Testis (tissue), 3 donors: ENCODE data around the gene COBL. TPM values are rescaled to one million over a fixed set of nuclear protein-coding genes. Genes with fewer than 3 reads are reported as not detected.

ENCODE experiments used
- DNase-seq: peaks from one replicate; pipeline ENCODE4 v3.0.0-alpha.2; 2019
- H3K27ac ChIP-seq, 2 donors: fragments of 200-600 bp; sonication (generic); one replicate each; pipeline ENCODE4 v1.5.1; 2019
- H3K27me3 ChIP-seq: fragments of 200-600 bp; sonication (generic); one replicate; pipeline ENCODE4 v1.5.1; 2019
- H3K36me3 ChIP-seq: fragments of 200-600 bp; sonication (generic); one replicate; pipeline ENCODE4 v1.5.1; 2017; ENCODE audit warnings: low read depth; ENCODE audit errors: missing control alignments
- H3K4me1 ChIP-seq: fragments of 200-600 bp; sonication (generic); one replicate; pipeline ENCODE4 v1.5.1; 2019
- H3K4me3 ChIP-seq, 2 donors: fragments of 200-600 bp; sonication (generic); one replicate each; pipeline ENCODE4 v1.5.1; 2017 to 2019
- H3K9me3 ChIP-seq: fragments of 200-600 bp; sonication (generic); one replicate; pipeline ENCODE4 v1.5.1; 2017
- CTCF ChIP-seq, 3 experiments: fragments of 450-650 bp in 2 of 3; fragments of 200-600 bp in 1 of 3; sonication (generic) in 1 of 3; IDR thresholded peaks; one replicate each; pipeline ENCODE4 v1.5.1; 2016 to 2019; ENCODE audit warnings: antibody characterized with exemption in 3 of 3, mild to moderate bottlenecking in 2 of 3, moderate library complexity in 1 of 3
- POLR2A ChIP-seq: fragments of 450-650 bp; IDR thresholded peaks from one replicate; pipeline ENCODE4 v1.6.1; 2017; ENCODE audit warnings: antibody characterized with exemption, mild to moderate bottlenecking, moderate library complexity
- WGBS, 2 donors: methylation state at CpG; one replicate each; pipeline ENCODE4 v1.1.5; 2018; 5-methylcytosine and 5-hydroxymethylcytosine counted together
- intact Hi-C: fragments of 100-400 bp; cut with DNase I; formaldehyde crosslinking; loops from one replicate; pipeline ENCODE4 v1.15.1; 2023; ENCODE audit warnings: low total_unique reads
- polyA plus RNA-seq: library from polyadenylated mRNA; stranded (reverse); fragments of 350-450 nt; fragmentation: Illumina TruSeq; extraction: RNeasy Lipid Tissue Mini Kit (QIAGEN cat#74804); gene quantifications from one replicate; pipeline ENCODE4 v1.2.3, GENCODE V29; 2014; ENCODE audit warnings: low read depth, low replicate concordance; ENCODE audit not compliant: insufficient read depth
- total RNA-seq, 2 donors: library from RNA; depleted of rRNA; stranded (reverse); fragments of >200 nt; gene quantifications; one replicate each; pipeline ENCODE4 v1.2.3, GENCODE V29; 2016

The COBL gene
- total and polyA plus RNA-seq, 3 donors from 2014 or later = 9.2 to 14.8 (median 12.3) TPM

GRCh38 chr7:51015581-51015980 is 301.0 kb downstream of the COBL start:
- Histone ChIP-seq H3K27me3 (no peaks in the 10 kb centered on the region), H3K9me3 (no peaks in the 10 kb centered on the region), H3K4me3 (no peak overlapping the region), H3K4me1 (no peaks in the 10 kb centered on the region), H3K36me3 (no peaks in the 10 kb centered on the region), H3K27ac (no peak overlapping the region)
- intact Hi-C loops = no loop called here
- DNase-seq = no peak
- TF ChIP-seq CTCF (IDR thresholded peaks at IDR 0.05) = no peak
- TF ChIP-seq POLR2A = no peak
- 91 to 92% methylated on average over 11 of the region's 11 CpGs for WGBS, 2 donors

- 81% methylated on average over 13 to 15 of the region's 16 CpGs for WGBS, 2 donors
- no peak overlapping the region for H3K4me3 ChIP-seq
- intact Hi-C loops = no loop called here
- no peaks in the 10 kb centered on the region for H3K27me3 ChIP-seq
- no peak for DNase-seq
- no peak overlapping the region for H3K27ac ChIP-seq
- no peaks in the 10 kb centered on the region for H3K9me3 ChIP-seq
- H3K36me3 ChIP-seq = no peaks in the 10 kb centered on the region
- TF ChIP-seq POLR2A (no peak), CTCF (IDR thresholded peaks at IDR 0.05) (no peak)
- H3K4me1 ChIP-seq = no peaks in the 10 kb centered on the region
Observed at GRCh38 chr7:51014811-51015210, 301.8 kb downstream of the COBL start.

GRCh38 chr7:51013861-51014511 is 302.6 kb downstream of the COBL start:
- 78 to 81% methylated on average over 21 of the region's 21 CpGs for WGBS, 2 donors
- DNase-seq = no peak
- no peak overlapping the region for H3K27ac ChIP-seq
- H3K4me1 ChIP-seq = no peaks in the 10 kb centered on the region
- no peak for TF ChIP-seq CTCF (IDR thresholded peaks at IDR 0.05)
- TF ChIP-seq POLR2A = no peak
- intact Hi-C loops = no loop called here
- no peaks in the 10 kb centered on the region for H3K27me3 ChIP-seq
- H3K4me3 ChIP-seq = no peak overlapping the region
- no peaks in the 10 kb centered on the region for H3K9me3 ChIP-seq
- H3K36me3 ChIP-seq = no peaks in the 10 kb centered on the region

GRCh38 chr7:51013218-51013786 is 303.3 kb downstream of the COBL start:
- peak; percentile 32 for DNase-seq
- WGBS, 2 donors = 65 to 68% methylated on average over 17 of the region's 17 CpGs
- no peaks in the 10 kb centered on the region for H3K4me1 ChIP-seq
- no peak overlapping the region for H3K4me3 ChIP-seq
- H3K9me3 ChIP-seq = no peaks in the 10 kb centered on the region
- no peak for TF ChIP-seq POLR2A
- TF ChIP-seq CTCF (IDR thresholded peaks at IDR 0.05) = no peak
- H3K27ac ChIP-seq = no peak overlapping the region
- intact Hi-C loops = no loop called here
- H3K36me3 ChIP-seq = no peaks in the 10 kb centered on the region
- no peaks in the 10 kb centered on the region for H3K27me3 ChIP-seq
